RWPE1 (cell line): ENCODE results near the gene CCDC85B.

Source experiments
- CTCF ChIA-PET: fragments of 350-600 bp; sonication (Branson Sonifier 250); formaldehyde crosslinking; extraction: SDS; loops from one replicate; lab custom pipeline; 2021; lab: Yijun Ruan, JAX
- POLR2A ChIA-PET: fragments of 400-600 bp; formaldehyde crosslinking; extraction: SDS; loops from one replicate; lab custom pipeline; 2020; ENCODE audit warnings: antibody characterized with exemption; ENCODE audit not compliant: low non-redundant PET; lab: Yijun Ruan, JAX
- DNase-seq: peaks from one replicate; pipeline ENCODE4 v3.0.0; 2012; ENCODE audit warnings: low spot score
- H3K27ac ChIP-seq: fragments of 450-650 bp; 2 replicates; pipeline ENCODE4 v1.5.1; 2017
- CTCF ChIP-seq: fragments of 450-650 bp; conservative IDR thresholded peaks from 2 replicates; pipeline ENCODE4 v1.5.1; 2017; ENCODE audit warnings: low read depth, mild to moderate bottlenecking

The CCDC85B gene

GRCh38 chr11:65856689-65857499 lies 33.6 kb upstream of the CCDC85B start:
- POLR2A ChIA-PET = no interaction called here
- H3K27ac ChIP-seq = peak overlapping the region; percentile 98
- CTCF ChIA-PET = no interaction called here
- DNase-seq = no peak
- TF ChIP-seq CTCF = no peak

- POLR2A ChIA-PET = no interaction called here
Observed at GRCh38 chr11:65857500-65857852, 33.0 kb upstream of the CCDC85B start.

GRCh38 chr11:65857853-65858680 lies 32.4 kb upstream of the CCDC85B start, which contains the start of gene CFL1:
TSS of gene CFL1 (minus strand) at chr11:65858180. CDS start at chr11:65858099, 81 bp downstream.
- peak within 1 kb of the TSS; percentile 98 for H3K27ac ChIP-seq
- ChIA-PET POLR2A (interaction anchor here (0.6 to 1.6 kb wide), 3 partner anchors 26 to 65 kb away, joined by 3 to 4 read pairs (median 4); no protein-coding TSS in a partner anchor), CTCF (no interaction called here)
- TF ChIP-seq CTCF = no peak
- DNase-seq = peak; percentile 90

More at GRCh38 chr11:65857500-65857852, 33.0 kb upstream of the CCDC85B start:
- DNase-seq = no peak
- peak overlapping the region; percentile 98 for H3K27ac ChIP-seq
- TF ChIP-seq CTCF = no peak
- CTCF ChIA-PET = no interaction called here

- ChIA-PET CTCF (interaction anchor here (2.6 kb wide), 1 partner anchor 26 kb away, joined by 15 read pairs; no protein-coding TSS in a partner anchor), POLR2A (interaction anchor here (0.6 to 1.6 kb wide), 4 partner anchors 27 to 64 kb away, joined by 3 to 14 read pairs (median 4); partner anchors contain the start of gene FIBP)
- TF ChIP-seq CTCF = no peak
- H3K27ac ChIP-seq = peak overlapping the region; percentile 98
- DNase-seq = no peak
Observed at GRCh38 chr11:65858681-65859087, 31.8 kb upstream of the CCDC85B start.

GRCh38 chr11:65859095-65859811 lies 31.2 kb upstream of the CCDC85B start:
- DNase-seq = peak; percentile 93
- H3K27ac ChIP-seq = peak overlapping the region; percentile 98
- POLR2A ChIA-PET = interaction anchor here (1.2 to 1.8 kb wide), 3 partner anchors 29 to 147 kb away, joined by 4 to 14 read pairs (median 6); partner anchors contain the start of genes FIBP and KAT5
- no peak for TF ChIP-seq CTCF
- CTCF ChIA-PET = interaction anchor here (0.6 to 2.6 kb wide), 2 partner anchors 11 to 25 kb away, joined by 3 to 15 read pairs; no protein-coding TSS in a partner anchor
